Astrocyte (in vitro differentiated cells and primary cell): ENCODE results near the gene ZRANB1. TPM values are rescaled to one million over a fixed set of nuclear protein-coding genes. Genes with fewer than 3 reads are reported as not detected.

Experiments used
- DNase-seq: peaks from one replicate; pipeline ENCODE4 v3.0.0-alpha.2; 2010; ENCODE audit warnings: low read depth
- FAIRE-seq: peaks from 2 replicates; lab custom pipeline; 2011; peaks lifted over from hg19 to GRCh38; lab: Jason Lieb, UNC
- H2AFZ ChIP-seq: 2 replicates; pipeline ENCODE4 v1.6.0; 2012; ENCODE audit warnings: low read depth, low read length, inconsistent platforms
- H3K27ac ChIP-seq: 2 replicates; pipeline ENCODE4 v1.5.1; 2011; ENCODE audit warnings: low read depth, low read length, inconsistent platforms
- H3K27me3 ChIP-seq: 2 replicates; pipeline ENCODE4 v1.6.0; 2011; ENCODE audit warnings: low read length, inconsistent platforms; ENCODE audit not compliant: insufficient read depth
- H3K36me3 ChIP-seq: 2 replicates; pipeline ENCODE4 v1.5.1; 2011; ENCODE audit warnings: low read length, inconsistent platforms; ENCODE audit not compliant: insufficient read depth
- H3K4me1 ChIP-seq: 2 replicates; pipeline ENCODE4 v1.5.1; 2011; ENCODE audit warnings: low read length, inconsistent platforms; ENCODE audit not compliant: insufficient read depth
- H3K4me2 ChIP-seq: 2 replicates; pipeline ENCODE4 v1.6.0; 2012; ENCODE audit warnings: low read length, inconsistent platforms
- H3K4me3 ChIP-seq: 2 replicates; pipeline ENCODE4 v1.5.1; 2011; ENCODE audit warnings: low read depth, mild to moderate bottlenecking, low read length, inconsistent platforms; ENCODE audit not compliant: insufficient read depth
- H3K79me2 ChIP-seq: 2 replicates; pipeline ENCODE4 v1.6.0; 2012; ENCODE audit warnings: mild to moderate bottlenecking, low read length, inconsistent platforms; ENCODE audit not compliant: insufficient read depth
- H3K9ac ChIP-seq: 2 replicates; pipeline ENCODE4 v1.6.0; 2012; ENCODE audit warnings: mild to moderate bottlenecking, low read length, inconsistent platforms
- H3K9me3 ChIP-seq: 2 replicates; pipeline ENCODE4 v1.5.1; 2012; ENCODE audit warnings: low read depth, mild to moderate bottlenecking, low read length, inconsistent platforms; ENCODE audit not compliant: insufficient read depth
- H4K20me1 ChIP-seq: 2 replicates; pipeline ENCODE4 v1.6.0; 2012; ENCODE audit warnings: low read length, inconsistent platforms; ENCODE audit not compliant: insufficient read depth
- H3K27ac Mint-ChIP-seq: one replicate; pipeline ENCODE4 v1.8.0; 2021; ENCODE audit warnings: mild to moderate bottlenecking, mixed read lengths; ENCODE audit not compliant: unreplicated experiment
- H3K27me3 Mint-ChIP-seq: one replicate; pipeline ENCODE4 v1.8.0; 2021; ENCODE audit warnings: low read depth, mixed read lengths; ENCODE audit not compliant: unreplicated experiment
- H3K36me3 Mint-ChIP-seq: one replicate; pipeline ENCODE4 v1.8.0; 2021; ENCODE audit warnings: low read depth, mixed read lengths; ENCODE audit not compliant: unreplicated experiment
- H3K4me1 Mint-ChIP-seq: one replicate; pipeline ENCODE4 v1.8.0; 2021; ENCODE audit warnings: low read depth, mixed read lengths; ENCODE audit not compliant: unreplicated experiment
- H3K4me3 Mint-ChIP-seq: one replicate; pipeline ENCODE4 v1.8.0; 2021; ENCODE audit warnings: mild to moderate bottlenecking, moderate library complexity, mixed read lengths; ENCODE audit not compliant: unreplicated experiment
- H3K9me3 Mint-ChIP-seq: one replicate; pipeline ENCODE4 v1.8.0; 2021; ENCODE audit warnings: mild to moderate bottlenecking, mixed read lengths; ENCODE audit not compliant: unreplicated experiment
- CTCF ChIP-seq: IDR thresholded peaks from 2 replicates; pipeline ENCODE4 v1.5.1; 2011; ENCODE audit warnings: low read depth, mild to moderate bottlenecking, inconsistent platforms, low read length, moderate library complexity; ENCODE audit not compliant: insufficient read depth
- EZH2 ChIP-seq: IDR thresholded peaks from 2 replicates; pipeline ENCODE4 v1.6.1; 2012; ENCODE audit warnings: mild to moderate bottlenecking, low read length, inconsistent platforms; ENCODE audit not compliant: insufficient read depth
- total RNA-seq: library from RNA; stranded (reverse); gene quantifications from 2 replicates; pipeline ENCODE4 v1.2.1, GENCODE V29; 2021

Gene ZRANB1
- total RNA-seq, 1 donor from 2014 or later = 24.9 TPM

- H3K4me1 Mint-ChIP-seq = peaks cover 23% of the 10 kb centered on the region
- peak overlapping the region; percentile 12 for H2AFZ ChIP-seq
- peak overlapping the region; percentile 62 for H3K4me2 ChIP-seq
- H3K36me3 Mint-ChIP-seq = no peaks in the 10 kb centered on the region
- FAIRE-seq (no peak), DNase-seq (peak; percentile 73)
- peaks cover 7% of the 10 kb centered on the region for H3K27me3 Mint-ChIP-seq
- H3K4me3 ChIP-seq = no peak overlapping the region
- TF ChIP-seq CTCF = no peak
- no peak for TF ChIP-seq EZH2
- peaks cover 30% of the 10 kb centered on the region for H3K4me1 ChIP-seq
- no peaks in the 10 kb centered on the region for H3K79me2 ChIP-seq
- H3K27ac ChIP-seq = no peak overlapping the region
- no peaks in the 10 kb centered on the region for H3K27me3 ChIP-seq
- no peaks in the 10 kb centered on the region for H4K20me1 ChIP-seq
- H3K9me3 ChIP-seq = no peaks in the 10 kb centered on the region
- H3K27ac Mint-ChIP-seq = no peak overlapping the region
- H3K9ac ChIP-seq = peak overlapping the region; percentile 28
- H3K36me3 ChIP-seq = no peaks in the 10 kb centered on the region
- no peak overlapping the region for H3K4me3 Mint-ChIP-seq
- no peaks in the 10 kb centered on the region for H3K9me3 Mint-ChIP-seq
Measured at GRCh38 chr10:124911124-124912067, 30.5 kb upstream of the ZRANB1 start.

- peak overlapping the region; percentile 62 for H3K4me2 ChIP-seq
- H3K27ac ChIP-seq = no peak overlapping the region
- no peak for TF ChIP-seq CTCF
- no peak for TF ChIP-seq EZH2
- DNase-seq = no peak
- no peaks in the 10 kb centered on the region for H3K36me3 ChIP-seq
- H2AFZ ChIP-seq = no peak overlapping the region
- no peaks in the 10 kb centered on the region for H3K9me3 ChIP-seq
- peak overlapping the region; percentile 75 for H3K27ac Mint-ChIP-seq
- no peaks in the 10 kb centered on the region for H4K20me1 ChIP-seq
- no peaks in the 10 kb centered on the region for H3K9me3 Mint-ChIP-seq
- H3K4me1 Mint-ChIP-seq = peaks cover 17% of the 10 kb centered on the region
- peaks cover 23% of the 10 kb centered on the region for H3K4me1 ChIP-seq
- no peak overlapping the region for H3K4me3 ChIP-seq
- no peak for FAIRE-seq
- H3K36me3 Mint-ChIP-seq = no peaks in the 10 kb centered on the region
- H3K4me3 Mint-ChIP-seq = no peak overlapping the region
- H3K27me3 Mint-ChIP-seq = peaks cover 7% of the 10 kb centered on the region
- peaks cover under 1% of the 10 kb centered on the region for H3K79me2 ChIP-seq
- peak overlapping the region; percentile 28 for H3K9ac ChIP-seq
- H3K27me3 ChIP-seq = no peaks in the 10 kb centered on the region
Measured at GRCh38 chr10:124912101-124912886, 29.6 kb upstream of the ZRANB1 start.
